ENCODE results near the gene PRKAR1B.

The PRKAR1B gene

GRCh38 chr7:596071-596818 lies 130.8 kb downstream of the PRKAR1B start:
- no peak overlapping the region for H3K4me3 ChIP-seq (ENCODE audit: low read length, poor library complexity, severe bottlenecking)
- no peak overlapping the region for H2AFZ ChIP-seq (ENCODE audit: low read length)
- H3K36me3 ChIP-seq (ENCODE audit: insufficient read depth, low read length): no peaks in the 10 kb centered on the region
- TF ChIP-seq EZH2phosphoT487 (IDR thresholded peaks at IDR 0.05; ENCODE audit: borderline replicate concordance): no peak
- TF ChIP-seq, protein P1, sequence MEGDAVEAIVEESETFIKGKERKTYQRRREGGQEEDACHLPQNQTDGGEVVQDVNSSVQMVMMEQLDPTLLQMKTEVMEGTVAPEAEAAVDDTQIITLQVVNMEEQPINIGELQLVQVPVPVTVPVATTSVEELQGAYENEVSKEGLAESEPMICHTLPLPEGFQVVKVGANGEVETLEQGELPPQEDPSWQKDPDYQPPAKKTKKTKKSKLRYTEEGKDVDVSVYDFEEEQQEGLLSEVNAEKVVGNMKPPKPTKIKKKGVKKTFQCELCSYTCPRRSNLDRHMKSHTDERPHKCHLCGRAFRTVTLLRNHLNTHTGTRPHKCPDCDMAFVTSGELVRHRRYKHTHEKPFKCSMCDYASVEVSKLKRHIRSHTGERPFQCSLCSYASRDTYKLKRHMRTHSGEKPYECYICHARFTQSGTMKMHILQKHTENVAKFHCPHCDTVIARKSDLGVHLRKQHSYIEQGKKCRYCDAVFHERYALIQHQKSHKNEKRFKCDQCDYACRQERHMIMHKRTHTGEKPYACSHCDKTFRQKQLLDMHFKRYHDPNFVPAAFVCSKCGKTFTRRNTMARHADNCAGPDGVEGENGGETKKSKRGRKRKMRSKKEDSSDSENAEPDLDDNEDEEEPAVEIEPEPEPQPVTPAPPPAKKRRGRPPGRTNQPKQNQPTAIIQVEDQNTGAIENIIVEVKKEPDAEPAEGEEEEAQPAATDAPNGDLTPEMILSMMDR (conservative IDR thresholded peaks at IDR 0.05; ENCODE audit: low read length): no peak
- H4K20me1 ChIP-seq (ENCODE audit: insufficient read depth, low read length, poor library complexity, severe bottlenecking): no peaks in the 10 kb centered on the region
- no peaks in the 10 kb centered on the region for H3K4me1 ChIP-seq (ENCODE audit: insufficient read depth, low read length, poor library complexity, severe bottlenecking)
- H3K9me3 ChIP-seq (ENCODE audit: insufficient read depth, low read depth, low read length): no peaks in the 10 kb centered on the region
- no peak overlapping the region for H3K4me2 ChIP-seq (ENCODE audit: low read depth, low read length, poor library complexity, severe bottlenecking)
- H3F3A ChIP-seq (ENCODE audit: low read depth): no peaks in the 10 kb centered on the region
- H3K79me2 ChIP-seq (ENCODE audit: insufficient read depth, low read length): no peaks in the 10 kb centered on the region
- no peaks in the 10 kb centered on the region for H3K9me2 ChIP-seq (replicated peaks; ENCODE audit: low read depth, low read length)
- H3K27me3 ChIP-seq (ENCODE audit: insufficient read depth, low read length, poor library complexity, severe bottlenecking): no peaks in the 10 kb centered on the region
- H3K9ac ChIP-seq (ENCODE audit: low read depth, low read length, poor library complexity, severe bottlenecking): no peak overlapping the region

- no peak overlapping the region for H3K4me2 ChIP-seq (ENCODE audit: low read depth, low read length, poor library complexity, severe bottlenecking)
Measured at GRCh38 chr7:595621-596010, 131.5 kb downstream of the PRKAR1B start.

GRCh38 chr7:594920-595620 lies 132.0 kb downstream of the PRKAR1B start:
- H3K9me2 ChIP-seq (replicated peaks; ENCODE audit: low read depth, low read length): no peaks in the 10 kb centered on the region
- H3K4me1 ChIP-seq (ENCODE audit: insufficient read depth, low read length, poor library complexity, severe bottlenecking): no peaks in the 10 kb centered on the region
- no peak overlapping the region for H3K4me2 ChIP-seq (ENCODE audit: low read depth, low read length, poor library complexity, severe bottlenecking)
- H3K79me2 ChIP-seq (ENCODE audit: insufficient read depth, low read length): no peaks in the 10 kb centered on the region
- H2AFZ ChIP-seq (ENCODE audit: low read length): no peak overlapping the region
- no peak overlapping the region for H3K4me3 ChIP-seq (ENCODE audit: low read length, poor library complexity, severe bottlenecking)
- no peak for TF ChIP-seq EZH2phosphoT487 (IDR thresholded peaks at IDR 0.05; ENCODE audit: borderline replicate concordance)
- TF ChIP-seq, protein P1 (conservative IDR thresholded peaks at IDR 0.05; ENCODE audit: low read length): no peak
- H3K9me3 ChIP-seq (ENCODE audit: insufficient read depth, low read depth, low read length): no peaks in the 10 kb centered on the region
- no peaks in the 10 kb centered on the region for H4K20me1 ChIP-seq (ENCODE audit: insufficient read depth, low read length, poor library complexity, severe bottlenecking)
- H3F3A ChIP-seq (ENCODE audit: low read depth): no peaks in the 10 kb centered on the region
- H3K27me3 ChIP-seq (ENCODE audit: insufficient read depth, low read length, poor library complexity, severe bottlenecking): no peaks in the 10 kb centered on the region
- no peak overlapping the region for H3K9ac ChIP-seq (ENCODE audit: low read depth, low read length, poor library complexity, severe bottlenecking)
- no peaks in the 10 kb centered on the region for H3K36me3 ChIP-seq (ENCODE audit: insufficient read depth, low read length)

More at GRCh38 chr7:595621-596010, 131.5 kb downstream of the PRKAR1B start:
- H3K4me1 ChIP-seq (ENCODE audit: insufficient read depth, low read length, poor library complexity, severe bottlenecking): no peaks in the 10 kb centered on the region
- no peaks in the 10 kb centered on the region for H4K20me1 ChIP-seq (ENCODE audit: insufficient read depth, low read length, poor library complexity, severe bottlenecking)
- no peaks in the 10 kb centered on the region for H3F3A ChIP-seq (ENCODE audit: low read depth)
- H3K36me3 ChIP-seq (ENCODE audit: insufficient read depth, low read length): no peaks in the 10 kb centered on the region
- H3K4me3 ChIP-seq (ENCODE audit: low read length, poor library complexity, severe bottlenecking): no peak overlapping the region
- H2AFZ ChIP-seq (ENCODE audit: low read length): no peak overlapping the region
- TF ChIP-seq EZH2phosphoT487 (IDR thresholded peaks at IDR 0.05; ENCODE audit: borderline replicate concordance): no peak
- TF ChIP-seq, protein P1 (conservative IDR thresholded peaks at IDR 0.05; ENCODE audit: low read length): no peak
- H3K9me3 ChIP-seq (ENCODE audit: insufficient read depth, low read depth, low read length): no peaks in the 10 kb centered on the region
- H3K9me2 ChIP-seq (replicated peaks; ENCODE audit: low read depth, low read length): no peaks in the 10 kb centered on the region
- no peaks in the 10 kb centered on the region for H3K79me2 ChIP-seq (ENCODE audit: insufficient read depth, low read length)
- no peaks in the 10 kb centered on the region for H3K27me3 ChIP-seq (ENCODE audit: insufficient read depth, low read length, poor library complexity, severe bottlenecking)
- H3K9ac ChIP-seq (ENCODE audit: low read depth, low read length, poor library complexity, severe bottlenecking): no peak overlapping the region

All from Loucy (cell line).